ENCODE measurements around the gene SLC9A9. TPM values are rescaled to one million over a fixed set of nuclear protein-coding genes. Genes with fewer than 3 reads are reported as not detected.

Gene SLC9A9
- total and polyA plus RNA-seq, 9 of the 15 experiments (the other 6 are each of a cell fraction or from before 2014, with no cell fraction given) = 0.03 to 0.13 TPM; not detected in 7

- no peak for TF ChIP-seq SRSF9 (IDR thresholded peaks at IDR 0.05; ENCODE audit: borderline replicate concordance, low read depth, low read length)
- TF ChIP-seq THRAP3 (IDR thresholded peaks at IDR 0.05; ENCODE audit: borderline replicate concordance) = no peak
- no peak for TF ChIP-seq DACH1 (IDR thresholded peaks at IDR 0.05; ENCODE audit: partially characterized antibody)
- TF ChIP-seq KDM4B (IDR thresholded peaks at IDR 0.05; ENCODE audit: borderline replicate concordance in 2 of 2, low read depth in 1 of 2) = no peak
- no peak for TF ChIP-seq ZNF507 (tag; conservative IDR thresholded peaks at IDR 0.05)
Measured at GRCh38 chr3:143851331-143852017, 3.2 kb upstream of the SLC9A9 start (continued).

GRCh38 chr3:143850877-143851276, 2.6 kb upstream of the SLC9A9 start:
- intact Hi-C loops (cut with micrococcal nuclease) = no loop called here
- Histone ChIP-seq H3K36me3 (ENCODE audit: control insufficient read depth, insufficient read depth, low read length) (no peaks in the 10 kb centered on the region), H2AFZ (ENCODE audit: low read depth, low read length) (no peak overlapping the region), H3K4me2 (ENCODE audit: insufficient read depth, low read length) (no peak overlapping the region), H3K4me1 (replicated peaks in 1 of 2; ENCODE audit: control insufficient read depth in 2 of 2, insufficient read depth in 2 of 2, low read length in 2 of 2) (no peaks in the 10 kb centered on the region; a peak in 2 of 5 replicates), H3K9ac (ENCODE audit: insufficient read depth in 1 of 2, low read depth in 2 of 2, low read length in 2 of 2) (no peak overlapping the region), H3K4me3 (no peak overlapping the region), H3K27me3 (ENCODE audit: control insufficient read depth in 2 of 2, insufficient read depth in 2 of 2, low read length in 2 of 2) (no peaks in the 10 kb centered on the region), H3K9me1 (ENCODE audit: control insufficient read depth, insufficient read depth, low read length) (no peaks in the 10 kb centered on the region), H3K27ac (ENCODE audit: extremely low read depth, low read depth, low read length) (no peak overlapping the region), H3K79me2 (ENCODE audit: control insufficient read depth, insufficient read depth, low read length) (no peaks in the 10 kb centered on the region), H3K9me3 (replicated peaks; ENCODE audit: control insufficient read depth, insufficient read depth, low read depth, low read length) (no peaks in the 10 kb centered on the region), H4K20me1 (replicated peaks; ENCODE audit: control insufficient read depth, insufficient read depth, low read length) (no peaks in the 10 kb centered on the region)
- ATAC-seq (no peak), DNase-seq (ENCODE audit: extremely low read depth in 1 of 4, low spot score in 3 of 4) (no peak), FAIRE-seq (no peak)
- in situ Hi-C loops (cut with MboI) = no loop called here
- ChIA-PET POLR2A (no interaction called here), CTCF (ENCODE audit: low intra/inter-chr PET ratio) (no interaction called here)
- no TSS peak for BruUV-seq (replicated peaks)
- TF ChIP-seq ZMIZ1 (IDR thresholded peaks at IDR 0.05; ENCODE audit: low read depth in 2 of 2, low read length in 2 of 2) (no peak), SAFB (IDR thresholded peaks at IDR 0.05; ENCODE audit: borderline replicate concordance, low read depth, low read length) (no peak), NRF1 (conservative IDR thresholded peaks at IDR 0.05 in 1 of 2, IDR thresholded peaks at IDR 0.05 in 1 of 2) (no peak), NEUROD1 (IDR thresholded peaks at IDR 0.05; ENCODE audit: borderline replicate concordance, low read depth, low read length, partially characterized antibody) (no peak), BRF2 (IDR thresholded peaks at IDR 0.05; ENCODE audit: borderline replicate concordance, insufficient read depth, insufficient read length) (no peak), KLF10 (CRISPR knock-in tag; IDR thresholded peaks at IDR 0.05) (no peak), IRF2 (CRISPR knock-in tag; IDR thresholded peaks at IDR 0.05) (no peak), DACH1 (IDR thresholded peaks at IDR 0.05; ENCODE audit: partially characterized antibody) (no peak)
